ENCODE measurements around the gene PGM3.
"Not testable (repeated sequence)": the region's sequence is repeated elsewhere in the genome, so short reads cannot be mapped to it uniquely, and the experiment has no call there.

The PGM3 gene

GRCh38 chr6:83192871-83193746, at the start of gene PGM3, which contains the start of gene RWDD2A:
PGM3 (minus strand) TSS chr6:83193265; CDS start chr6:83191012, 2,253 bp downstream.
RWDD2A (plus strand) TSS chr6:83193357; CDS start chr6:83194452, 1,095 bp downstream.
- peak; percentile 97 for DNase-seq (ENCODE audit: low spot score)

- peak; percentile 17 for DNase-seq (ENCODE audit: low spot score)
Measured at GRCh38 chr6:83231146-83231545, 38.1 kb upstream of the PGM3 start.

GRCh38 chr6:83226517-83226916, 33.5 kb upstream of the PGM3 start:
- DNase-seq (ENCODE audit: low spot score), result no peak

- peak; percentile 38 for DNase-seq (ENCODE audit: low spot score)
Measured at GRCh38 chr6:83221889-83222479, 28.9 kb upstream of the PGM3 start.

- DNase-seq (ENCODE audit: low spot score), result no peak
Measured at GRCh38 chr6:83221276-83221675, 28.2 kb upstream of the PGM3 start.

GRCh38 chr6:83220121-83220520, 27.1 kb upstream of the PGM3 start:
- DNase-seq (ENCODE audit: low spot score), result no peak

- no peak for DNase-seq (ENCODE audit: low spot score)
Measured at GRCh38 chr6:83218646-83219045, 25.6 kb upstream of the PGM3 start.

GRCh38 chr6:83216806-83217205, 23.7 kb upstream of the PGM3 start:
- no peak for DNase-seq (ENCODE audit: low spot score)

GRCh38 chr6:83215131-83216047, 22.3 kb upstream of the PGM3 start:
- DNase-seq (ENCODE audit: low spot score), result peak; percentile 70

- DNase-seq (ENCODE audit: low spot score), result no peak
Measured at GRCh38 chr6:83202031-83202430, 9.0 kb upstream of the PGM3 start.

GRCh38 chr6:83199863-83200225, 6.8 kb upstream of the PGM3 start:
- DNase-seq (ENCODE audit: low spot score), result peak; percentile 46

GRCh38 chr6:83199173-83199862, 6.3 kb upstream of the PGM3 start:
- DNase-seq (ENCODE audit: low spot score), result no peak

GRCh38 chr6:83198486-83199172, 5.6 kb upstream of the PGM3 start:
- peak; percentile 29 for DNase-seq (ENCODE audit: low spot score)

- DNase-seq (ENCODE audit: low spot score), result peak; percentile 53
Measured at GRCh38 chr6:83193747-83194566, 892 bp upstream of the PGM3 start.

- peak; percentile 7 for DNase-seq (ENCODE audit: low spot score)
Measured at GRCh38 chr6:83192456-83192855, 609 bp downstream of the PGM3 start.

- DNase-seq (ENCODE audit: low spot score), result not testable (repeated sequence)
Measured at GRCh38 chr6:83191974-83192373, 1.1 kb downstream of the PGM3 start.

GRCh38 chr6:83190626-83191025, 2.4 kb downstream of the PGM3 start:
- DNase-seq (ENCODE audit: low spot score), result no peak

GRCh38 chr6:83188501-83188900, 4.6 kb downstream of the PGM3 start:
- no peak for DNase-seq (ENCODE audit: low spot score)

GRCh38 chr6:83185096-83185495, 8.0 kb downstream of the PGM3 start:
- no peak for DNase-seq (ENCODE audit: low spot score)
